MM.1S (cell line): ENCODE measurements around the gene PTPRO.

Experiments
- DNase-seq: peaks from one replicate; pipeline ENCODE4 v3.0.0-alpha.2; 2015
- H2AFZ ChIP-seq: fragments of 300-600 bp; sonication (generic); 2 replicates; pipeline ENCODE4 v1.6.0; 2016; ENCODE audit warnings: antibody characterized with exemption, low read length
- H3F3A ChIP-seq: fragments of 300-600 bp; sonication (generic); 2 replicates; pipeline ENCODE4 v1.6.1; 2016; ENCODE audit warnings: mild to moderate bottlenecking, antibody characterized with exemption, low read length, moderate library complexity, mixed read lengths; ENCODE audit not compliant: insufficient read depth
- H3K27ac ChIP-seq: fragments of 300-600 bp; sonication (generic); 2 replicates; pipeline ENCODE4 v1.5.1; 2016; ENCODE audit warnings: mild to moderate bottlenecking, low read length
- H3K27me3 ChIP-seq: fragments of 300-600 bp; sonication (generic); replicated peaks from 2 replicates; pipeline ENCODE4 v1.6.0; 2016; ENCODE audit warnings: low read length; ENCODE audit not compliant: insufficient read depth
- H3K36me3 ChIP-seq: fragments of 300-600 bp; sonication (generic); replicated peaks from 2 replicates; pipeline ENCODE4 v1.6.1; 2016; ENCODE audit warnings: mild to moderate bottlenecking, low read length, mixed read lengths; ENCODE audit not compliant: insufficient read depth
- H3K4me1 ChIP-seq: fragments of 300-600 bp; sonication (generic); 2 replicates; pipeline ENCODE4 v1.6.1; 2016; ENCODE audit warnings: low read length, mixed read lengths
- H3K4me2 ChIP-seq: fragments of 300-600 bp; sonication (generic); 2 replicates; pipeline ENCODE4 v1.6.0; 2016; ENCODE audit warnings: low read depth, low read length
- H3K4me3 ChIP-seq: fragments of 300-600 bp; sonication (generic); 2 replicates; pipeline ENCODE4 v1.5.1; 2016; ENCODE audit warnings: low read length, mixed read lengths
- H3K79me2 ChIP-seq: fragments of 300-600 bp; sonication (generic); 2 replicates; pipeline ENCODE4 v1.6.1; 2016; ENCODE audit warnings: mixed run types, low read length, mixed read lengths
- H3K9ac ChIP-seq: fragments of 300-600 bp; sonication (generic); 2 replicates; pipeline ENCODE4 v1.6.1; 2016; ENCODE audit warnings: low read length, mixed read lengths
- H3K9me2 ChIP-seq: fragments of 300-600 bp; sonication (generic); replicated peaks from 2 replicates; pipeline ENCODE4 v1.6.1; 2016; ENCODE audit warnings: mild to moderate bottlenecking, low read length, mixed read lengths; ENCODE audit not compliant: insufficient read depth
- H3K9me3 ChIP-seq: fragments of 300-600 bp; sonication (generic); replicated peaks from 2 replicates; pipeline ENCODE4 v1.6.1; 2016; ENCODE audit warnings: mild to moderate bottlenecking, low read length, mixed read lengths; ENCODE audit not compliant: insufficient read depth
- H4K20me1 ChIP-seq: fragments of 300-600 bp; sonication (generic); 2 replicates; pipeline ENCODE4 v1.6.1; 2016; ENCODE audit warnings: mild to moderate bottlenecking, low read length, moderate library complexity, mixed read lengths; ENCODE audit not compliant: insufficient read depth
- CTCF ChIP-seq: fragments of 300-600 bp; sonication (generic); IDR thresholded peaks from 2 replicates; pipeline ENCODE4 v1.5.1; 2016; ENCODE audit warnings: antibody characterized with exemption, low read length, mixed read lengths
- EZH2 ChIP-seq: fragments of 300-600 bp; sonication (generic); optimal IDR thresholded peaks from 2 replicates; pipeline ENCODE3; 2017; ENCODE audit warnings: low read depth, mild to moderate bottlenecking, antibody characterized with exemption, low read length, mixed read lengths
- EZH2phosphoT487 ChIP-seq: fragments of 300-600 bp; sonication (generic); IDR thresholded peaks from 2 replicates; pipeline ENCODE4 v1.6.1; 2018; ENCODE audit warnings: antibody characterized with exemption, low read length

PTPRO gene

GRCh38 chr12:15535352-15535781 is 213.1 kb downstream of the PTPRO start:
- 0 out of 2 replicates have a peak, but pooled peaks cover 3% of the 10 kb centered on the region for H3F3A ChIP-seq
- TF ChIP-seq EZH2phosphoT487 (no peak), EZH2 (no peak), CTCF (no peak)

GRCh38 chr12:15536446-15536845 is 214.1 kb downstream of the PTPRO start:
- H3K9me3 ChIP-seq, result no peaks in the 10 kb centered on the region
- no peak overlapping the region for H3K4me3 ChIP-seq
- TF ChIP-seq EZH2phosphoT487, result no peak
- no peak for TF ChIP-seq EZH2
- no peak for TF ChIP-seq CTCF
- H3K4me1 ChIP-seq, result peaks cover 8% of the 10 kb centered on the region
- 0 out of 2 replicates have a peak, but pooled peaks cover 3% of the 10 kb centered on the region for H3F3A ChIP-seq
- H3K4me2 ChIP-seq, result no peak overlapping the region
- H3K27ac ChIP-seq, result no peak overlapping the region
- no peaks in the 10 kb centered on the region for H3K27me3 ChIP-seq
- H4K20me1 ChIP-seq, result no peaks in the 10 kb centered on the region
- no peaks in the 10 kb centered on the region for H3K9me2 ChIP-seq
- no peak overlapping the region for H2AFZ ChIP-seq
- no peak overlapping the region for H3K9ac ChIP-seq
- no peaks in the 10 kb centered on the region for H3K36me3 ChIP-seq
- no peaks in the 10 kb centered on the region for H3K79me2 ChIP-seq
- DNase-seq, result no peak

More at GRCh38 chr12:15535352-15535781, 213.1 kb downstream of the PTPRO start:
- Histone ChIP-seq H2AFZ (no peak overlapping the region), H4K20me1 (no peaks in the 10 kb centered on the region), H3K4me3 (no peak overlapping the region), H3K4me2 (no peak overlapping the region), H3K9me2 (no peaks in the 10 kb centered on the region), H3K27me3 (no peaks in the 10 kb centered on the region), H3K9ac (no peak overlapping the region), H3K27ac (no peak overlapping the region), H3K4me1 (peaks cover 8% of the 10 kb centered on the region), H3K9me3 (no peaks in the 10 kb centered on the region), H3K79me2 (no peaks in the 10 kb centered on the region), H3K36me3 (no peaks in the 10 kb centered on the region)
- DNase-seq, result no peak

- no peak overlapping the region for H3K27ac ChIP-seq
- no peaks in the 10 kb centered on the region for H3K27me3 ChIP-seq
- no peak overlapping the region for H3K4me3 ChIP-seq
- H3K9me3 ChIP-seq, result no peaks in the 10 kb centered on the region
- H3K4me2 ChIP-seq, result no peak overlapping the region
- no peak overlapping the region for H3K9ac ChIP-seq
- TF ChIP-seq EZH2phosphoT487 (no peak), CTCF (no peak), EZH2 (no peak)
- H3K4me1 ChIP-seq, result peaks cover 6% of the 10 kb centered on the region
- H2AFZ ChIP-seq, result no peak overlapping the region
- H4K20me1 ChIP-seq, result no peaks in the 10 kb centered on the region
- no peaks in the 10 kb centered on the region for H3K79me2 ChIP-seq
- H3F3A ChIP-seq, result 0 out of 2 replicates have a peak, but pooled peaks cover 3% of the 10 kb centered on the region
- no peaks in the 10 kb centered on the region for H3K36me3 ChIP-seq
- H3K9me2 ChIP-seq, result no peaks in the 10 kb centered on the region
- no peak for DNase-seq
Measured at GRCh38 chr12:15538881-15539280, 216.6 kb downstream of the PTPRO start.
